Left ventricle myocardium superior (tissue), 1 donor: ENCODE measurements around the gene F2R. TPM values are rescaled to one million over a fixed set of nuclear protein-coding genes. Genes with fewer than 3 reads are reported as not detected.

ENCODE experiments used
- ATAC-seq: fragments of 200-7000 bp; cut with Tn5 transposase; one replicate; pipeline ENCODE4 v1.9.1; 2020; ENCODE audit warnings: mild to moderate bottlenecking, moderate library complexity
- DNase-seq: peaks from one replicate; pipeline ENCODE4 v3.0.0-alpha.2; 2020
- intact Hi-C: fragments of 100-400 bp; cut with micrococcal nuclease; formaldehyde crosslinking; loops from one replicate; pipeline ENCODE4 v1.11.0; 2022
- total RNA-seq: library from RNA; stranded (reverse); fragmentation: NEBNext Ultra II Directional; extraction: Animal tissue kit (Norgen Biotek cat#: 25700); gene quantifications from one replicate; pipeline ENCODE4 v1.2.1, GENCODE V29; 2021
- donor health status: DM: no; HTN: yes; CAD: no; lungs with severe emphysema.

The F2R gene
- total RNA-seq, 1 donor from 2014 or later = 7.2 TPM

- DNase-seq (no peak), ATAC-seq (no peak)
- intact Hi-C loops = no loop called here
Measured at GRCh38 chr5:76689321-76690036, 26.4 kb upstream of the F2R start.

GRCh38 chr5:76690037-76690679 lies 25.8 kb upstream of the F2R start:
- DNase-seq = no peak
- intact Hi-C loops = no loop called here
- ATAC-seq = no peak

- ATAC-seq (peak; percentile 53), DNase-seq (no peak)
Measured at GRCh38 chr5:76690704-76691466, 25.0 kb upstream of the F2R start.

GRCh38 chr5:76691467-76692273 lies 24.3 kb upstream of the F2R start:
- ATAC-seq (peak; percentile 62), DNase-seq (no peak)
- intact Hi-C loops = no loop called here

More at GRCh38 chr5:76690704-76691466, 25.0 kb upstream of the F2R start:
- intact Hi-C loops = no loop called here

- no peak for ATAC-seq
- no peak for DNase-seq
- intact Hi-C loops = no loop called here
Measured at GRCh38 chr5:76692274-76692540, 23.7 kb upstream of the F2R start.

- intact Hi-C loops = no loop called here
- no peak for ATAC-seq
- no peak for DNase-seq
Measured at GRCh38 chr5:76692651-76693050, 23.3 kb upstream of the F2R start.

- ATAC-seq (no peak), DNase-seq (no peak)
- intact Hi-C loops = no loop called here
Measured at GRCh38 chr5:76693141-76693540, 22.8 kb upstream of the F2R start.

GRCh38 chr5:76694317-76694716 lies 21.6 kb upstream of the F2R start:
- ATAC-seq = no peak
- intact Hi-C loops = no loop called here
- no peak for DNase-seq

GRCh38 chr5:76695346-76695745 lies 20.6 kb upstream of the F2R start:
- intact Hi-C loops = no loop called here
- ATAC-seq (no peak), DNase-seq (no peak)

- intact Hi-C loops = no loop called here
- ATAC-seq (no peak), DNase-seq (no peak)
Measured at GRCh38 chr5:76696251-76696650, 19.7 kb upstream of the F2R start.

- ATAC-seq = no peak
- DNase-seq = no peak
- intact Hi-C loops = no loop called here
Measured at GRCh38 chr5:76697670-76698069, 18.3 kb upstream of the F2R start.

- no peak for DNase-seq
- intact Hi-C loops = no loop called here
- no peak for ATAC-seq
Measured at GRCh38 chr5:76700571-76700970, 15.4 kb upstream of the F2R start.

- intact Hi-C loops = no loop called here
- peak; percentile 66 for ATAC-seq
- DNase-seq = no peak
Measured at GRCh38 chr5:76701298-76701697, 14.6 kb upstream of the F2R start.

GRCh38 chr5:76703707-76704106 lies 12.2 kb upstream of the F2R start:
- ATAC-seq (no peak), DNase-seq (no peak)
- intact Hi-C loops = no loop called here

- no peak for ATAC-seq
- no peak for DNase-seq
- intact Hi-C loops = no loop called here
Measured at GRCh38 chr5:76704131-76704663, 11.7 kb upstream of the F2R start.

GRCh38 chr5:76705574-76705973 lies 10.4 kb upstream of the F2R start:
- ATAC-seq = no peak
- DNase-seq = no peak
- intact Hi-C loops = no loop called here

- DNase-seq = no peak
- no peak for ATAC-seq
- intact Hi-C loops = no loop called here
Measured at GRCh38 chr5:76709762-76710161, 6.2 kb upstream of the F2R start.

- DNase-seq = no peak
- ATAC-seq = no peak
- intact Hi-C loops = no loop called here
Measured at GRCh38 chr5:76710991-76711390, 4.9 kb upstream of the F2R start.

- DNase-seq (peak; percentile 55), ATAC-seq (peak; percentile 45)
- intact Hi-C loops = no loop called here
Measured at GRCh38 chr5:76714751-76715485, 1.0 kb upstream of the F2R start.
